T-cell (primary cell): Measurements from ENCODE around the gene PCGF1. TPM values are rescaled to one million over a fixed set of nuclear protein-coding genes. Genes with fewer than 3 reads are reported as not detected.

Experiments used
- ATAC-seq, 4 experiments: fragments of 200-7000 bp in 3 of 4; fragments of 150-1000 bp in 1 of 4; cut with Tn5 transposase; replicated peaks in 1 of 4; 1 replicate in 3 of 4; 2 replicates in 1 of 4; pipeline ENCODE4 v1.10.0; 2021; ENCODE audit warnings: moderate library complexity in 3 of 4, mild to moderate bottlenecking in 2 of 4, moderate number of reproducible peaks in 1 of 4
- CTCF ChIA-PET, 2 donors: fragments of 300-600 bp; sonication (Branson Sonifier 250); formaldehyde crosslinking; loops; one replicate each; lab custom pipeline; 2022; ENCODE audit warnings: antibody characterized with exemption in 2 of 2; lab: Charles Lee
- POLR2A ChIA-PET, 2 donors: fragments of 300-600 bp; sonication (Branson Sonifier 250); formaldehyde crosslinking; loops; one replicate each; lab custom pipeline; 2022; ENCODE audit warnings: antibody characterized with exemption in 2 of 2; lab: Charles Lee
- DNase-seq, 35 experiments: peaks; one replicate each; pipeline versions ENCODE4 v3.0.0 to v3.0.0-alpha.2; 2013 to 2023
- H3K27ac ChIP-seq: one replicate; pipeline ENCODE4 v1.5.1; 2013; ENCODE audit warnings: low read length
- H3K27me3 ChIP-seq, 2 experiments: replicated peaks in 1 of 2; 1 replicate in 1 of 2; 2 replicates in 1 of 2; pipeline versions ENCODE4 v1.6.1 to v1.7.0; 2013; ENCODE audit warnings: low read length in 1 of 2, mixed read lengths in 1 of 2; ENCODE audit not compliant: control insufficient read depth in 2 of 2, insufficient read depth in 2 of 2; ENCODE audit errors: extremely low read depth in 1 of 2
- H3K36me3 ChIP-seq, 2 donors: 1 replicate in 1 of 2; 2 replicates in 1 of 2; pipeline versions ENCODE4 v1.6.1 to v1.7.0; 2013; ENCODE audit warnings: low read length in 1 of 2; ENCODE audit not compliant: control insufficient read depth in 2 of 2, insufficient read depth in 1 of 2; ENCODE audit errors: extremely low read depth in 1 of 2
- H3K4me1 ChIP-seq, 2 experiments: 1 replicate in 1 of 2; 2 replicates in 1 of 2; pipeline versions ENCODE4 v1.6.1 to v1.7.0; 2013; ENCODE audit warnings: low read length in 2 of 2, mixed read lengths in 1 of 2; ENCODE audit not compliant: insufficient read depth in 2 of 2, control insufficient read depth in 1 of 2; ENCODE audit errors: extremely low read depth in 1 of 2
- H3K4me3 ChIP-seq, 2 donors: 1 replicate in 1 of 2; 2 replicates in 1 of 2; pipeline versions ENCODE4 v1.5.1 to v1.7.0; 2013; ENCODE audit warnings: mild to moderate bottlenecking in 2 of 2, low read length in 1 of 2, moderate library complexity in 1 of 2; ENCODE audit not compliant: control insufficient read depth in 1 of 2; ENCODE audit errors: extremely low read depth in 1 of 2
- H3K9me3 ChIP-seq: 2 replicates; pipeline ENCODE4 v1.7.0; 2013
- H3K27ac Mint-ChIP-seq, 2 donors: one replicate each; pipeline ENCODE4 v1.8.0; 2020 to 2021; ENCODE audit warnings: mild to moderate bottlenecking in 2 of 2, mixed read lengths in 2 of 2
- H3K27me3 Mint-ChIP-seq, 2 donors: one replicate each; pipeline ENCODE4 v1.8.0; 2021 to 2022; ENCODE audit warnings: mixed read lengths in 2 of 2
- H3K36me3 Mint-ChIP-seq: one replicate; pipeline ENCODE4 v1.8.0; 2021; ENCODE audit warnings: mixed read lengths
- H3K4me1 Mint-ChIP-seq, 3 donors: one replicate each; pipeline ENCODE4 v1.8.0; 2020 to 2022; ENCODE audit warnings: mixed read lengths in 3 of 3, mild to moderate bottlenecking in 1 of 3
- H3K4me3 Mint-ChIP-seq, 3 donors: one replicate each; pipeline ENCODE4 v1.8.0; 2020 to 2022; ENCODE audit warnings: mild to moderate bottlenecking in 3 of 3, mixed read lengths in 3 of 3, moderate library complexity in 3 of 3
- H3K9me3 Mint-ChIP-seq, 3 donors: one replicate each; pipeline ENCODE4 v1.8.0; 2020 to 2022; ENCODE audit warnings: mixed read lengths in 3 of 3
- WGBS: methylation state at CpG from one replicate; pipeline ENCODE4 v1.1.5; 2013; ENCODE audit warnings: missing lambda C conversion rate; ENCODE audit not compliant: insufficient coverage; 5-methylcytosine and 5-hydroxymethylcytosine counted together
- total RNA-seq, 35 experiments: library from RNA in 6 of 35; stranded (reverse) in 6 of 35; fragments of 120-200 nt in 1 of 35; gene quantifications; one replicate each; pipeline versions ENCODE4 v1.2.1 to v1.2.4 and lab custom pipeline; 2013 to 2026

Gene PCGF1
- total RNA-seq, 5 donors from 2014 or later (not counting 1 experiment from before 2014, with no cell fraction given): 17.6 to 34.3 (median 28.0) TPM

DNA sequence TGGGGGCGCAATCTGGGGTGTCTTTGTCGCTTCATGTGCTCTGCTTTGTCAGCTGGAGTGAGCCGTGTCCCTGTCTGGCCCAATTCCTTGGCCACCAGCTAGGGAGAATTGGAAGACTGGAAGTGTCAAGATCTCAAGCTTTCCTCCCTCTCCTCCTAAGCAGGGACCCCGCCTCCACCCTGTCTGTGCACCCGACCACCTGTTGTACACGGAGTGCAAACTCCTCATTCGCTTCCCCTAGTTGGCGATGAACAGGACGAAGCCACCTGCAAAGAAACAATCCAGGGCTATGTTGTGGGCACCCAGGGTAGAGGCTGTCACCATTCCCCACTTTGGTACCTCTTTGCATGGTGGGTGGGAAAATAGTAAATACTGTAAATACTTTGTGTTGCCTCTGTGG, 20.2 kb upstream of the PCGF1 start:
- Histone ChIP-seq H3K9me3 (no peaks in the 10 kb centered on the region), H3K27me3 (no peaks in the 10 kb centered on the region), H3K4me3 (no peak overlapping the region), H3K4me1 (peaks cover 15 to 37% of the 10 kb centered on the region in 2 experiments), H3K27ac (no peak overlapping the region), H3K36me3 (peaks cover 3 to 27% of the 10 kb centered on the region in 2 donors)
- H3K4me1 Mint-ChIP-seq: peaks cover 37 to 47% (median 46%) of the 10 kb centered on the region in 3 donors
- peak overlapping the region; percentile 90 to 95 (median 95) for H3K4me3 Mint-ChIP-seq
- CTCF ChIA-PET: no interaction called here
- no CpG with 5 or more reads among the region's 9 CpGs for WGBS
- H3K27me3 Mint-ChIP-seq: no peaks in the 10 kb centered on the region
- peaks cover 39% of the 10 kb centered on the region for H3K36me3 Mint-ChIP-seq
- no peaks in the 10 kb centered on the region for H3K9me3 Mint-ChIP-seq
- POLR2A ChIA-PET: no interaction called here
- no peak for DNase-seq
- peak overlapping the region in 1 of 2 donors; percentile 48 for H3K27ac Mint-ChIP-seq
- ATAC-seq: no peak

DNA sequence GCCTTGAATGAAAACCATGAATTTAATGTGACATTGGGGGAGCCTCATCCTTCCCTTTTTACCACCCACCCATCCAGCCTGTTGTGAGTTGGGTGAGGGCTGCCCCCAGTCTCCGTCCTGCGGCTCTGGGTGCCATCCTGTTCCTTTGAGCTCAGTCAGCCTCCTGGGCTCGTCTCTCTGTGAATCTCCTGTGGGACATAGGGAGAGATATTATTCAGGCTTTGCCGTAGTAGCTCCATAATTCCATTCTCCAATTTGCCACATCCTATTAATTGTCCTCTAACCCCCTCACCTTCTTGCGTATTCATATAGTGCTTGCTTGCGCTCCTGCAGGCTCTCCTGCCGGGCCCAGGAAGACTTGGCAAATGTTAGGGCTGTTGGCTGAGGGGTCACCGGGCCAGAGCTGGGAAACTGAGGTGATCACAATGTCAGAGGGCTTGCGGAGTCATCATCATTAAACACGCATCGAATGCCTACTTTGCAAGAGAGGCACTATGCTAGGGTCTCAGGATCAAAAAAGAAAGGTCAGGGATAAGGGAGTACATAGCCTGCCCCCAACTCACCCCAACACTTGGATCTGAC, 19.2 kb upstream of the PCGF1 start:
- Mint-ChIP-seq H3K36me3 (peaks cover 30% of the 10 kb centered on the region), H3K9me3 (no peaks in the 10 kb centered on the region), H3K27ac (no peak overlapping the region), H3K4me1 (peaks cover 28 to 39% (median 38%) of the 10 kb centered on the region in 3 donors), H3K4me3 (no peak overlapping the region), H3K27me3 (peaks cover 0 to 4% of the 10 kb centered on the region in 2 donors)
- H3K36me3 ChIP-seq: peaks cover 3 to 25% of the 10 kb centered on the region in 2 donors
- peaks cover 0 to under 1% of the 10 kb centered on the region in 2 experiments for H3K27me3 ChIP-seq
- no peak overlapping the region for H3K27ac ChIP-seq
- ATAC-seq: no peak
- no peak for DNase-seq
- no peak overlapping the region for H3K4me3 ChIP-seq
- WGBS: 100% methylated on average over 2 of the region's 11 CpGs
- H3K9me3 ChIP-seq: no peaks in the 10 kb centered on the region
- POLR2A ChIA-PET: interaction anchor here in 1 of 2 donors (0.6 kb wide), 1 partner anchor 77 kb away, joined by 9 read pairs; no protein-coding TSS in a partner anchor
- CTCF ChIA-PET: interaction anchor here in 1 of 2 donors (1.5 kb wide), 1 partner anchor 44 kb away, joined by 3 read pairs; the partner anchor contains the start of genes CCDC142 and TTC31
- peaks cover 14 to 36% of the 10 kb centered on the region in 2 experiments for H3K4me1 ChIP-seq

DNA sequence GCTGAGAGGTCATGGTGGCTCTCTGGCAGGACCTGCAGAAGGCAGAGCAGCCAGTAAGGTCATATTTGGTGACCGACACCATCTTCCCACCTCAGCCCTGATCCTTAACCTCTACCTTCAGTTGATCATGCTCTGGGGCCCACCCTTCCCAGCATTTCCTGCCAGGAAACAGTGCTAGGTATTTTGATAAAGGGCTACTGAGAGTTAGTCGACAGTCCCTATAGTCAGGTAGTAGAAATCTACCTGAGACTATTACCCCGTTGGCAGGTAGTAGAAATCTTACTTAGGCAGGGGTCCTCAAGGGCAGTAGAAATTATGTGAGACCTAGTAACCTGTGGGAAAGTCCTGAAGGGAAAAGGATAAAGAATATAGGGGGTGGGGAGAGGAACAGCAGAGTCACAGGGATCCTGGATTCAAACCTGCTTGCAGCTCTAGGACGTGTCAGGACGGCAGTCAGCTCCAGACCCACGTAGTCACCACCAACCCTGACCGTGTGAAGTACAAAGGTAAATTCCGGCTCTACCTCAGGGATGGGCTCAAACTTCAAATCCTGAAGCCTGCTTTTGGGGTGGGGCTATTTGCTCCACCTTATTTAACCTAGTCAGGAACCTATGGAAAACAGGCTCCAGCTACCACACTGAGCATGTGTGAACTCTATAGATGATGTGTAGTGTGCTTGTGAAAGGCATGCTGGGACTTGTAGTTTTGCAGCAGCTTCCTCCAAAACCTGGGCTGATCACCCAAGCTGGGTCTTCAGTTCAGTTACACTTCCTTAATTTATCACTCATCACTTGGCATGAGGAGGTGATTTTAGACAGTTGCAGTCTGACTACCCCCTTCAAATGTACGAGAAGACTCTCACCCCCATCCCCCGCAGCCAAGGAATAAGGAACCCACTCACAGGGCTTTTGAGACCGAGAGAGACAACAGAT, 18.5 kb upstream of the PCGF1 start, which contains the start of gene DQX1:
Gene DQX1 (minus strand): TSS at position 515 of the 932 bp plus-strand sequence. CDS start 502 bp downstream, at position 13.
- Histone ChIP-seq H3K4me3 (no peak within 1 kb of the TSS), H3K27ac (no peak within 1 kb of the TSS), H3K9me3 (no peaks in the 10 kb centered on the region), H3K4me1 (peaks cover 8 to 28% of the 10 kb centered on the region in 2 experiments), H3K27me3 (peaks cover 0 to 6% of the 10 kb centered on the region in 2 experiments), H3K36me3 (peaks cover 3 to 25% of the 10 kb centered on the region in 2 donors)
- CTCF ChIA-PET: interaction anchor here in 1 of 2 donors (1.5 kb wide), 1 partner anchor 43 kb away, joined by 3 read pairs; the partner anchor contains the start of genes CCDC142 and TTC31
- Mint-ChIP-seq H3K27ac (no peak within 1 kb of the TSS), H3K4me1 (peaks cover 20 to 31% (median 31%) of the 10 kb centered on the region in 3 donors), H3K27me3 (peaks cover 0 to 6% of the 10 kb centered on the region in 2 donors), H3K9me3 (no peaks in the 10 kb centered on the region), H3K36me3 (peaks cover 29% of the 10 kb centered on the region), H3K4me3 (no peak within 1 kb of the TSS)
- DNase-seq: peak in 7 of 35 experiments; percentile 20 to 56 (median 34)
- POLR2A ChIA-PET: interaction anchor here in 1 of 2 donors (0.6 kb wide), 1 partner anchor 76 kb away, joined by 9 read pairs; no protein-coding TSS in a partner anchor
- 78% methylated on average over 1 of the region's 11 CpGs for WGBS
- no peak for ATAC-seq

DNA sequence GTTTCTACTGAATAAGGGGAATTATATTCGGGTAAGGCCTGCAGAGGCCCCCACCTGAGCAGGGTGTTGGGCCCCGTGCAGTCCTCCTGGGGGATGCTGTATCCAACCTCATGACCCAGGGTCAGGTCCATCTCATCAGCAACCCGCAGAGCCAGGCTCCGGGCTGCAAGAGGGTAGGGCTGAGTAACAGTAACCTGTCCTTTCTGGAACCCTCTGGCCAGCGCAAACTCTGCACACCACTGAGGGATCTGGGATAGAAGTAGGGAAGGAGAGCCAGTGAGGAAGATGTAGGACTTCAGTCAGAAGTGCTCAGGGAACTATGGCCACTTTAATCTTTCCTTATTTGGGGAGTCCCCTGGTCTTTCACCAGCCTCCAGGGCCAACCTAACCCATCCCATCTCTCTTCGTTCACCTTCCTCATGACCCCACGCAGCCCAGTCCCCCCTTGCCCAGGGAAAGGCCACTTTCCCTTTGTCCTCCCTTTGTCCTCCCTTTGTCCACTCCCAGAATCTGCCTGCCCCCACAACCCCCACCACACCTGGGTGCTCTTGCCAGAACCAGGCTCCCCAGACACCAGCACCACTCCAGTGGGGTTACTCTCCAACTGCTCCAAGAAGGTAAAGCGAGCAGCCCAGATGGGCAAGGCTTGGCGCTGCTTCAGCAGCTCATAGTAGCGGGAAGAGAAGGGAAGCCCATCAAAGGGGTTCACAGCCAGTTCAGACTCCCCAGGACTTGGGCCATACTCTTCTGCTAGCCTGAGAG, 17.6 kb upstream of the PCGF1 start:
- POLR2A ChIA-PET: no interaction called here
- WGBS: 93% methylated on average over 5 of the region's 10 CpGs

DNA sequence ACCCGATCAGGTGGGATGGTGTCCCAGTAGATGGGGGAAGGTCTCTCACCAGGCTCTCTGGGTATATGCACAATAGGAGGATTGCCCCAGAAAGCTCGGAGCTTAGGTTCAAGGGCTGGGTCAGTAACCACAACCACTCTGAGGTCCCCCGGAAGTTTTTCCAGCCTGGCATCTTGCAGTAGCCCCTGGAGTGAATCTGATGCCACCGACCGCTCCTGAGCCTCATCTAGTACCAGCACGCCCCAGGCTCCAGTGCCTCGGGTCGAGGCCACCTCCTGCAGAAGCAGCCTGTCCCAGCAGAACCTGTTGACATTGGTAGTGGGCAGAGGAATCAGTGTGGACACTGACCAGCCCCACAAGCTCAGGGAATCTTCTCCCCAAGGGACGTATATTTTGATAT, 16.5 kb upstream of the PCGF1 start:
- peaks cover 5 to 18% of the 10 kb centered on the region in 2 experiments for H3K4me1 ChIP-seq
- no peak overlapping the region for H3K27ac Mint-ChIP-seq

More for the DNA sequence above, 17.6 kb upstream of the PCGF1 start:
- no peak for DNase-seq
- Histone ChIP-seq H3K9me3 (no peaks in the 10 kb centered on the region), H3K27me3 (peaks cover 0 to 6% of the 10 kb centered on the region in 2 experiments), H3K27ac (no peak overlapping the region), H3K36me3 (peaks cover 3 to 25% of the 10 kb centered on the region in 2 donors), H3K4me3 (no peak overlapping the region), H3K4me1 (peaks cover 5 to 21% of the 10 kb centered on the region in 2 experiments)
- Mint-ChIP-seq H3K27me3 (peaks cover 7 to 11% of the 10 kb centered on the region in 2 donors), H3K27ac (no peak overlapping the region), H3K9me3 (no peaks in the 10 kb centered on the region), H3K4me1 (peaks cover 15 to 25% (median 25%) of the 10 kb centered on the region in 3 donors), H3K4me3 (no peak overlapping the region), H3K36me3 (peaks cover 26% of the 10 kb centered on the region)
- CTCF ChIA-PET: no interaction called here
- ATAC-seq: no peak

More for the DNA sequence above, 16.5 kb upstream of the PCGF1 start:
- H3K36me3 Mint-ChIP-seq: peaks cover 25% of the 10 kb centered on the region
- no peak overlapping the region for H3K4me3 Mint-ChIP-seq
- Histone ChIP-seq H3K9me3 (no peaks in the 10 kb centered on the region), H3K4me3 (no peak overlapping the region), H3K27ac (no peak overlapping the region), H3K27me3 (peaks cover 2 to 13% of the 10 kb centered on the region in 2 experiments), H3K36me3 (peaks cover 3 to 25% of the 10 kb centered on the region in 2 donors)
- ATAC-seq (no peak), DNase-seq (no peak)
- ChIA-PET CTCF (interaction anchor here in 1 of 2 donors (0.5 kb wide), 1 partner anchor 625 kb away, joined by 4 read pairs; no protein-coding TSS in a partner anchor), POLR2A (no interaction called here)
- 100% methylated on average over 1 of the region's 9 CpGs for WGBS
- H3K9me3 Mint-ChIP-seq: no peaks in the 10 kb centered on the region
- H3K4me1 Mint-ChIP-seq: peaks cover 14 to 23% (median 22%) of the 10 kb centered on the region in 3 donors
- peaks cover 19 to 20% of the 10 kb centered on the region in 2 donors for H3K27me3 Mint-ChIP-seq
